Endothelial cell of umbilical vein (primary cell): ENCODE measurements around the gene ICE1. TPM values are rescaled to one million over a fixed set of nuclear protein-coding genes. Genes with fewer than 3 reads are reported as not detected.

Experiments used
- BruUV-seq: library from RNA; stranded (reverse); fragments of 400-500 nt; replicated peaks from 2 replicates; lab custom pipeline; 2021; lab: Mats Ljungman, UMichigan
- CTCF ChIA-PET: fragments of 300-600, 350-600 bp; sonication (Branson Sonifier 250); formaldehyde crosslinking; loops from one replicate; lab custom pipeline; 2021; ENCODE audit warnings: antibody characterized with exemption, inconsistent platforms; lab: Charles Lee
- POLR2A ChIA-PET: fragments of 300-600, 350-600 bp; sonication (Branson Sonifier 250); formaldehyde crosslinking; loops from one replicate; lab custom pipeline; 2021; ENCODE audit warnings: antibody characterized with exemption, inconsistent platforms; lab: Charles Lee
- DNase-seq: peaks from one replicate; pipeline ENCODE4 v3.0.0-alpha.2; 2011; ENCODE audit warnings: low read depth, low spot score
- FAIRE-seq: peaks from 2 replicates; lab custom pipeline; 2011; peaks lifted over from hg19 to GRCh38; lab: Jason Lieb, UNC
- H2AFZ ChIP-seq: 2 replicates; pipeline ENCODE4 v1.6.0; 2012; ENCODE audit warnings: low read depth, low read length, control low read depth, inconsistent platforms
- H3K27ac ChIP-seq: 2 replicates; pipeline ENCODE4 v1.5.1; 2011; ENCODE audit warnings: low read depth, mild to moderate bottlenecking, control low read depth, low read length, moderate library complexity; ENCODE audit not compliant: insufficient read depth
- H3K27me3 ChIP-seq, 2 experiments: 2 replicates each; pipeline versions ENCODE4 v1.6.0 to v1.6.1; 2011; ENCODE audit warnings: low read length in 2 of 2, mixed read lengths in 1 of 2; ENCODE audit not compliant: control insufficient read depth in 2 of 2, insufficient read depth in 2 of 2
- H3K36me3 ChIP-seq, 2 experiments: 2 replicates in 1 of 2; 3 replicates in 1 of 2; pipeline ENCODE4 v1.5.1; 2011; ENCODE audit warnings: low read length in 2 of 2, mild to moderate bottlenecking in 1 of 2, moderate library complexity in 1 of 2; ENCODE audit not compliant: control insufficient read depth in 2 of 2, insufficient read depth in 2 of 2; ENCODE audit errors: extremely low read depth in 1 of 2
- H3K4me1 ChIP-seq: 3 replicates; pipeline ENCODE4 v1.5.1; 2011; ENCODE audit warnings: mild to moderate bottlenecking, low read length; ENCODE audit not compliant: control insufficient read depth, insufficient read depth; ENCODE audit errors: extremely low read depth
- H3K4me2 ChIP-seq: 2 replicates; pipeline ENCODE4 v1.6.1; 2011; ENCODE audit warnings: low read length, control low read depth, mixed read lengths; ENCODE audit not compliant: insufficient read depth
- H3K4me3 ChIP-seq, 3 experiments: fragments of 200-600 bp in 1 of 3; sonication (generic), shearing (Covaris generic) in 1 of 3; replicated peaks in 1 of 3; 2 replicates each; pipeline ENCODE4 v1.5.1; 2011 to 2016; ENCODE audit warnings: control low read depth in 3 of 3, low read length in 3 of 3, mild to moderate bottlenecking in 2 of 3, inconsistent platforms in 1 of 3, low read depth in 1 of 3, moderate library complexity in 1 of 3; ENCODE audit not compliant: insufficient read depth in 1 of 3
- H3K79me2 ChIP-seq: 2 replicates; pipeline ENCODE4 v1.6.0; 2012; ENCODE audit warnings: low read length, inconsistent platforms; ENCODE audit not compliant: control insufficient read depth, insufficient read depth
- H3K9ac ChIP-seq: replicated peaks from 2 replicates; pipeline ENCODE3; 2011; ENCODE audit warnings: low read length, control low read depth; ENCODE audit not compliant: insufficient read depth; ENCODE audit errors: extremely low read depth
- H3K9me1 ChIP-seq: replicated peaks from 3 replicates; pipeline ENCODE4 v1.6.0; 2011; ENCODE audit warnings: mild to moderate bottlenecking, low read length; ENCODE audit not compliant: control insufficient read depth, insufficient read depth; ENCODE audit errors: extremely low read depth
- H3K9me3 ChIP-seq: replicated peaks from 2 replicates; pipeline ENCODE4 v1.5.1; 2012; ENCODE audit warnings: low read length, inconsistent platforms; ENCODE audit not compliant: control insufficient read depth, insufficient read depth
- H4K20me1 ChIP-seq: replicated peaks from 2 replicates; pipeline ENCODE3; 2011; ENCODE audit warnings: mild to moderate bottlenecking, low read length; ENCODE audit not compliant: control insufficient read depth, insufficient read depth; ENCODE audit errors: extremely low read depth
- CTCF ChIP-seq, 2 donors: IDR thresholded peaks; 1 replicate in 1 of 2; 2 replicates in 1 of 2; pipeline ENCODE4 v1.5.1; 2011; ENCODE audit warnings: low read length in 2 of 2, mild to moderate bottlenecking in 2 of 2, moderate library complexity in 2 of 2, control low read depth in 1 of 2, inconsistent platforms in 1 of 2, low read depth in 1 of 2; ENCODE audit not compliant: insufficient read depth in 1 of 2; ENCODE audit errors: extremely low read depth in 1 of 2
- EZH2 ChIP-seq: IDR thresholded peaks from 2 replicates; pipeline ENCODE4 v1.6.1; 2012; ENCODE audit warnings: borderline replicate concordance, low read depth, mild to moderate bottlenecking, moderate library complexity, low read length, inconsistent platforms; ENCODE audit not compliant: severe bottlenecking
- FOS ChIP-seq: IDR thresholded peaks from 2 replicates; pipeline ENCODE4 v1.6.1; 2011; ENCODE audit warnings: mild to moderate bottlenecking, low read length, moderate library complexity, borderline replicate concordance; ENCODE audit not compliant: insufficient read depth
- GATA2 ChIP-seq: IDR thresholded peaks from 2 replicates; pipeline ENCODE4 v1.7.0; 2011; ENCODE audit warnings: low read depth, mild to moderate bottlenecking, moderate library complexity, mixed read lengths, low read length; ENCODE audit not compliant: insufficient read length, insufficient read depth
- JUN ChIP-seq: IDR thresholded peaks from 2 replicates; pipeline ENCODE4 v1.6.1; 2011; ENCODE audit warnings: borderline replicate concordance, low read depth; ENCODE audit not compliant: insufficient read length, insufficient read depth
- MYC ChIP-seq: IDR thresholded peaks from one replicate; pipeline ENCODE4 v1.6.1; 2011; ENCODE audit warnings: mild to moderate bottlenecking, low read depth, low read length
- POLR2A ChIP-seq: IDR thresholded peaks from 2 replicates; pipeline ENCODE4 v1.6.1; 2012; ENCODE audit warnings: low read depth, mild to moderate bottlenecking, control low read depth, low read length
- POLR2AphosphoS5 ChIP-seq: IDR thresholded peaks from 2 replicates; pipeline ENCODE4 v1.6.1; 2012; ENCODE audit warnings: low read depth, mild to moderate bottlenecking, control low read depth, low read length, moderate library complexity; ENCODE audit not compliant: insufficient read depth
- dilution Hi-C: fragments of 300-500 bp; cut with MboI; formaldehyde crosslinking; loops from one replicate; pipeline ENCODE4 v1.15.0; 2019; ENCODE audit warnings: low sequenced_read_pairs; ENCODE audit not compliant: extremely low pct_ligation_motif_present
- intact Hi-C: fragments of 100-400 bp; cut with micrococcal nuclease; formaldehyde crosslinking; loops from one replicate; pipeline ENCODE4 v1.10.0; 2022
- polyA plus RNA-seq, 4 experiments: library from polyadenylated mRNA; depleted of rRNA in 3 of 4; stranded (reverse) in 3 of 4; unstranded in 1 of 4; fragments of >200 nt; gene quantifications; 2 replicates each; pipeline versions ENCODE4 v1.2.1 to v1.2.3, GENCODE V29; 2011 to 2012; ENCODE audit warnings: missing spikeins in 1 of 4
- total RNA-seq: library from RNA; stranded (reverse); gene quantifications from 2 replicates; pipeline ENCODE4 v1.2.3, GENCODE V29; 2021
- TF ChIP-seq, protein P1 (sequence below): IDR thresholded peaks from 2 replicates; pipeline ENCODE4 v1.6.1; 2011; ENCODE audit not compliant: insufficient read depth, insufficient read length

Gene ICE1
- total and polyA plus RNA-seq, 2 donors (not counting 3 experiments of a cell fraction or from before 2014, with no cell fraction given) = 8.8 to 29.1 TPM

GRCh38 chr5:5464036-5464715, 41.7 kb downstream of the ICE1 start:
- Histone ChIP-seq H3K9me3 (no peaks in the 10 kb centered on the region), H3K79me2 (no peaks in the 10 kb centered on the region), H3K9me1 (no peaks in the 10 kb centered on the region), H3K36me3 (peaks cover 23% of the 10 kb centered on the region in 2 experiments), H3K4me1 (no peaks in the 10 kb centered on the region), H3K27me3 (no peaks in the 10 kb centered on the region), H2AFZ (no peak overlapping the region), H3K4me3 (no peak overlapping the region), H4K20me1 (no peaks in the 10 kb centered on the region), H3K27ac (no peak overlapping the region), H3K9ac (no peak overlapping the region), H3K4me2 (no peak overlapping the region)
- FAIRE-seq (no peak), DNase-seq (no peak)
- intact Hi-C loops = no loop called here
- no TSS peak for BruUV-seq
- dilution Hi-C loops = no loop called here
- ChIA-PET CTCF (no interaction called here), POLR2A (no interaction called here)
- TF ChIP-seq EZH2 (no peak), JUN (no peak), POLR2AphosphoS5 (no peak), GATA2 (no peak), MYC (no peak), FOS (no peak), CTCF (IDR thresholded peaks at IDR 0.05; ENCODE audit: extremely low read depth in 1 of 2, insufficient read depth in 1 of 2, low read depth in 1 of 2, low read length in 2 of 2) (no peak), POLR2A (no peak)
- TF ChIP-seq, protein P1, sequence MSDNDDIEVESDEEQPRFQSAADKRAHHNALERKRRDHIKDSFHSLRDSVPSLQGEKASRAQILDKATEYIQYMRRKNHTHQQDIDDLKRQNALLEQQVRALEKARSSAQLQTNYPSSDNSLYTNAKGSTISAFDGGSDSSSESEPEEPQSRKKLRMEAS = no peak
